ENCODE measurements around the gene MS4A3.
"Not testable (repeated sequence)": the region's sequence is repeated elsewhere in the genome, so short reads cannot be mapped to it uniquely, and the experiment has no call there.

MS4A3 gene

DNA sequence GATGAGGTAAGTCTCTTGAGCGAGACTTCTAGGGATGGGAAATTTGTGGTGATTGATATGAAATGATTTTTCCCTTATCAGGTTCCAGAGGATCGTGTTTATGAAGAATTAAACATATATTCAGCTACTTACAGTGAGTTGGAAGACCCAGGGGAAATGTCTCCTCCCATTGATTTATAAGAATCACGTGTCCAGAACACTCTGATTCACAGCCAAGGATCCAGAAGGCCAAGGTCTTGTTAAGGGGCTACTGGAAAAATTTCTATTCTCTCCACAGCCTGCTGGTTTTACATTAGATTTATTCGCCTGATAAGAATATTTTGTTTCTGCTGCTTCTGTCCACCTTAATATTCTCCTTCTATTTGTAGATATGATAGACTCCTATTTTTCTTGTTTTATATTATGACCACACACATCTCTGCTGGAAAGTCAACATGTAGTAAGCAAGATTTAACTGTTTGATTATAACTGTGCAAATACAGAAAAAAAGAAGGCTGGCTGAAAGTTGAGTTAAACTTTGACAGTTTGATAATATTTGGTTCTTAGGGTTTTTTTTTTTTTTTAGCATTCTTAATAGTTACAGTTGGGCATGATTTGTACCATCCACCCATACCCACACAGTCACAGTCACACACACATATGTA, 39.1 kb downstream of the MS4A3 start:
- no peak for DNase-seq

GRCh38 chr11:60097189-60097588, 40.7 kb downstream of the MS4A3 start:
- DNase-seq = no peak

DNA sequence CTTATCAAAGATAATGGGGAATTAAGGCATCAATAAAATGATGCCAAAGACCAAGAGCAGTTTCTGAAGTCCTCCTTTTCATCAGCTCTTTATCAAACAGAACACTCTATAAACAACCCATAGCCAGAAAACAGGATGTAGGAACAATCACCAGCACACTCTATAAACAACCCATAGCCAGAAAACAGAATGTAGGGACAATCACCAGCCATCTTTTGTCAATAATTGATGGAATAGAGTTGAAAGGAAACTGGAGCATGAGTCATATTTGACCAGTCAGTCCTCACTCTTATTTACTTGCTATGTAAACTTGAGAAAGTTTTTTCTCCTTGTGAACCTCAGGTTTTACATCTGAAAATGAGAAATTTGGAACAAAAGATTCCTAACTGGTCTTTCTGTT, 42.0 kb downstream of the MS4A3 start:
- no peak for DNase-seq

GRCh38 chr11:60100516-60100915, 44.1 kb downstream of the MS4A3 start:
- DNase-seq = no peak

DNA sequence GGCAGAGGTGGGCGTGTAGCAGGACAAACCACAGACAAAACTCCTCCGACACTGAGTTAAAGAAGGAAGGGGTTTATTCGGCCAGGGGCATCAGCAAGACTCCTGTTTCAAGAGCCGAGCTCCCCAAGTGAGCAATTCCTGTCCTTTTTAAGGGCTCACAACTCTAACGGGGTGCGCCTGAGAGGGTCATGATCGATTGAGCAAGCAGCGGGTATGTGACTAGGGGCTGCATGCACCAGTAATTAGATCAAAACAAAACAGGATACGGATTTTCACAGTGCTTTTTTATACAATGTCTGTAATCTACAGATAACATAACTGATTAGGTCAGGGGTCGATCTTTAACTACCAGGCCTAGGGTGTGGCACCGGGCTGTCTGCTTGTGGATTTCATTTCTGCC, 44.9 kb downstream of the MS4A3 start:
- DNase-seq = not testable (repeated sequence)

DNA sequence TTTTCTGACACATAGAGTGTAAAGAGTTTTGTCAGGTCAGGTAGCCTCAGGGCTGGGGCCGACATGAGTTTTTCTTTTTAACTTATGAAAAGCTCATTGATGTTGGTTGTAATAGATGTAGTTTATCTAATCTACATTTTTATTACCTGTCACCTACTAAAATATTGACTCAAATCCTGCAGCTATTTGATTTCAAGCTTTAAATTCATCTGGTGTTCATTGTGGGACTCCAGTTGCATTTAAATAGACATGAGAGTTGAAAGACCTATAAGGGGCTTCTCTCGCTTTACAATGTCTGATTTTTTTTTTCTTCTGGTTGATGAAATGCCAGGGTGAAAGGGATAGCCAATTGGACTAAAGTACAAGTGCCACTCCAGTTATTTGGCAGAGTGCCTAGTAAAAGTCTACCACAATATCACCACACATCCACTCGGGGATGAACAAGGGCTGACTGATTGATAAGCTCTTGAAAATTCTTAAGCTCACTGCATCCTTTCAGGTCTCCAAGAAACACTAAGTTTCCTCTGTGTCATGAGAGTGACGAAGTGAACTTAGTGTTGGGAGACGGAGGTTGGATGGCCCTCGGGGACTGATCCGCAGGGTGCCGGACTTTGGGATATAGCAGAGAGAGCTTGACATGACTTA, 48.1 kb downstream of the MS4A3 start:
- not testable (repeated sequence) for DNase-seq

DNA sequence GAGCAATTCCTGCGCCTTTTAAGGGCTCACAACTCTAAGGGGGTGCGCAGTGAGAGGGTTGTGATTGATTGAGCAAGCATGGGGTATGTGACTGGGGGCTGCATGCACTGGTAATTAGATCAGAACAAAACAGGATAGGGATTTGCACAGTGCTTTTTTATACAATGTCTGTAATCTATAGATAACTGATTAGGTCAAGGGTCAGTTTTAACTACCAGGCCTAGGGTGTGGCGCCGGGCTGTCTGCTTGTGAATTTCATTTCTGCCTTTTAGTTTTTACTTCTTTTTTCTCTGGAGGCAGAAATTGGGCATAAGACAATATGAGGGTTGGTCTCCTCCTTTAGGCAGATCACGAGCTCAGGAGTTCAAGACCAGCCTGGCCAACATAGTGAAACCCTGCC, 52.2 kb downstream of the MS4A3 start:
- DNase-seq = not testable (repeated sequence)

DNA sequence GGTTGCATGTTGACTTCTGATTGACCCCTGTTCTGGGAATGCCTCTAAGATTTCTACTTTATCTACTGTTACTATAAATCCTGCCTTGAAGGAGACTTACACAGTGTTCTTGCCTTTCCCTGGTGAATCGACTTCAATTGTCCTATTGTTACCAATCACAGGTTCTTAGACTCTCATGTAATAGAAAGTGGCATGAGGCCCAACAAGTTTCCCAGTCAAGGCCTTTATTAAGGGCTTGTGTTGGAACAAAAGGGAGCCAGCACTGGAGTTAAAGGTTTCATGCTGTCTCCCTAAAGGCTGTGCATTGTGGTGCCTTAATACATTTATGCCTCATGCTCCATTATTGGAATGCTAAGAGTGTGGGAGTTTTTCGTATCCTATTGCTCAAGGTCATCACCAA, 55.3 kb downstream of the MS4A3 start:
- DNase-seq = no peak

DNA sequence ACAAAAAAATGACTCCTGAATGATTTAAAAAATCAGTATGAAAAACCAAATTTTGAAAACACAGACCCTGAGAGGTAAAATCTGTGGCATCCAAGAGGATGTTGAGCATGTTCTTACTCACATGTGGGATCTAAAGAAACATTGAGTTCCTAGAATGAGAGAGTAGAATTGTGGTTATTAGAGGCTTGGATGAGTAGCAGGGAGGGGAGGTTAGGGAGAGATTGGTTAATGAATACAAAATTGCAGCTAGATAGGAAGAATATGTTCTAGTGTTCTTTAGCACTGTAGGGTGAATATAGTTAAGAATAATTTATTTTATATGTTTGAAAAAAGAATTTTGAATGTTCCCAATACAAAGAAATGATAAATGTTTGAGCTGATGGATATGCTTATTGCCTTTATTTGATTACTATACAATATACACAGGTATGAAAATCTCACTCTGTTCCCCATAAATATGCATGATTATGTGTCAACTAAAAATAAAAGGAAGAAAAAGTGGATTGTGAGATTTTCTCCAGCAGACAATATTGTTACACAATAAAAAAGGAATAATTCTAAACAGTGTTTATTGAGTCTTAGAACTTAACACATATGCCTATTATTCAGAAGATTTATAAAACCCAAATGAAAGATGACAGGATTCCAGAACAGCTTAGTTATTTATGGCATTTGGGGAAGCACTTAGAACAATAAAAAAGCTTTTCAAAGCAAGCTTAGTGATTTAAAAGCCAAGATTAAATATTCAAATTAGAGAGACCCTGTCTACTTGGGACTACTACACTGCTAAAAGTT, 60.7 kb downstream of the MS4A3 start:
- DNase-seq = no peak

DNA sequence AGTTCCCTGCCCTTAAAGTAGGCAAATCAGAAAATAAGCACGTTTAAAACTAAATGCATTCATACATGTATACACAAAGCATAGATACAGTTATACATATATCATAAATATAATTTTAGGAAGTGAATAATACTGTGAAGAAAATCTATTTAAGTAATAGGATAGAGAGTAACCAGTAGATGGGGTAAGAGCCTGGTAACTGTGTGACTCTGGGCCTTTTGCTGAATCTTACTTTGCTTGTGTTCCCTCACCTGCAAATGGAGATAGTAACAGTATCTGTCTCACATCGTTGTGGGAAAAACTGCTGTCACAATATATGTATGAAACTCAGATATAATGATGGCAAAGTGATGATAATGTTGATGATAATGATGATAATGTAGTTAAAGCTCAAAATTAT, 61.9 kb downstream of the MS4A3 start:
- DNase-seq = no peak

GRCh38 chr11:60119710-60120109, 63.2 kb downstream of the MS4A3 start:
- no peak for DNase-seq

Measured in NCI-H510A (cell line).